GM13976 (cell line): ENCODE data around the gene SDHA.
"Not testable (repeated sequence)": the region's sequence is repeated elsewhere in the genome, so short reads cannot be mapped to it uniquely, and the experiment has no call there.

ENCODE experiments used
- DNase-seq: peaks from one replicate; pipeline ENCODE4 v3.0.0; 2012; ENCODE audit warnings: low spot score
- in situ Hi-C: fragments of 300-500 bp; cut with MboI; formaldehyde crosslinking; loops from one replicate; pipeline ENCODE4 v1.12.0; 2022; ENCODE audit warnings: low sequenced_read_pairs, mixed read lengths, inconsistent platforms; ENCODE audit not compliant: unreplicated experiment
- TF ChIP-seq, protein P1 (sequence below): IDR thresholded peaks from 2 replicates; pipeline ENCODE4 v1.5.1; 2012; ENCODE audit warnings: borderline replicate concordance, mild to moderate bottlenecking; ENCODE audit not compliant: insufficient read depth; ENCODE audit errors: extremely low read depth, missing control alignments, control extremely low read depth

The SDHA gene

DNA sequence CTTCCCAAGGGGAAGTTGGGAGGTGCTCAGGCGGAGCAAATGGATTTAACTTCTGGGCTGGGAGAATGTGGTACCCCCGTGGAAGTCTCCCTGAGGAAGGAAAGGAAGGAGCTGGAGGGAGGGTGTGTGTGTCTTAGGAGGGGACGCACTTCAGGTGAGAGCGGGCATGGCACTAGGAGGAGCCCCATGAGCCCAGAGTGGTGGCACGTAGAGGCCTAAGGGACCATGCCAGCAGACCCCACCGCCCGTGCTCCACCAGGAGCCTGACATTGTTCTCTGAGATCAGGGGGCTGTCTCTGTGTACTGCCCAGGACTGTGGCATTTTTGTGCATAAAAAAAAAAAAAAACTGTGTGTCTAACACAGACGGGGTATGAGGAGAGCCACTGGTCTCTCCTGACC lies 84.8 kb downstream of the SDHA start:
- in situ Hi-C loops: no loop called here
- no peak for DNase-seq
- TF ChIP-seq, protein P1, sequence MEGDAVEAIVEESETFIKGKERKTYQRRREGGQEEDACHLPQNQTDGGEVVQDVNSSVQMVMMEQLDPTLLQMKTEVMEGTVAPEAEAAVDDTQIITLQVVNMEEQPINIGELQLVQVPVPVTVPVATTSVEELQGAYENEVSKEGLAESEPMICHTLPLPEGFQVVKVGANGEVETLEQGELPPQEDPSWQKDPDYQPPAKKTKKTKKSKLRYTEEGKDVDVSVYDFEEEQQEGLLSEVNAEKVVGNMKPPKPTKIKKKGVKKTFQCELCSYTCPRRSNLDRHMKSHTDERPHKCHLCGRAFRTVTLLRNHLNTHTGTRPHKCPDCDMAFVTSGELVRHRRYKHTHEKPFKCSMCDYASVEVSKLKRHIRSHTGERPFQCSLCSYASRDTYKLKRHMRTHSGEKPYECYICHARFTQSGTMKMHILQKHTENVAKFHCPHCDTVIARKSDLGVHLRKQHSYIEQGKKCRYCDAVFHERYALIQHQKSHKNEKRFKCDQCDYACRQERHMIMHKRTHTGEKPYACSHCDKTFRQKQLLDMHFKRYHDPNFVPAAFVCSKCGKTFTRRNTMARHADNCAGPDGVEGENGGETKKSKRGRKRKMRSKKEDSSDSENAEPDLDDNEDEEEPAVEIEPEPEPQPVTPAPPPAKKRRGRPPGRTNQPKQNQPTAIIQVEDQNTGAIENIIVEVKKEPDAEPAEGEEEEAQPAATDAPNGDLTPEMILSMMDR: no peak

- DNase-seq, in situ Hi-C loops: not testable (repeated sequence)
These were observed 85.6 kb downstream of the SDHA start for GRCh38 chr5:303741-304140.

DNA sequence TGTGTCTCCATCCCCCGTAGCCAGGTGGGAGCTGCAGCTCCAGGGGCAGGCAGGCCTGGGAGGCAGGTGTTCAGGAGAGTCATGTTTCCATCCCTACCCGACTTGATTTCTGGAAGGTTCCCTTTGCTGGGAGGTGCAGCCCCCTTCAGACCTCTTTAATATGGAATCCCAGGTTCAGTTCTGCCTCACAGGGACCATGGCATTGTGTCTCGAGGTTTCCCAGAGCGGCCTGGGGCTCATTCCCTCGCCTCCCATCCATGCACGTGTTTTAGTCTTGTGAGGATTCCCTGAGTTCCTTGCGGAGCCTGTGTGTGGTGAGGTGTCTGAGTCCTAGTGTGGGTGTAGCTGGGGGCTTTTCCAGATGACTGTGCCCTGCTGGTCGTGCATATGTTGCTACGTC lies 86.9 kb downstream of the SDHA start:
- TF ChIP-seq, protein P1: no peak
- no peak for DNase-seq
- in situ Hi-C loops: no loop called here

DNA sequence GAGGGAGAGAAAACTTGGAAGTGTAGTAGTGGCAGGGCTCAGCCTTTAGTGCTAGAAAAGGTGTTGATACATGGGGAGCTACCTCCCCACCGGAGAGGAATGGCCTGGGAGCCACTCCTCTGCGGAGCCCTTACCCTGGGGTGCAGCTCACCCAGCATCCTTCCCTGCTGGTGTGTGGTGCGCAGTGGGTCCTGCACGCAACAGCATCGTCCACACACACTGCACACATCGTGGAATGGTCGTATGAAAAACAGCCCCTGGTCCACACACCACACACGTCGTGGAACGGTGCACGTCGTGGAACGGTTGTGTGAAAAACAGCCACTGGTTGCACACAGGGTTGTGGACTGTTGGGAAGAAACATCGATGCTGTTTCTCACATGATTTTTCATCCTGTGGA lies 87.3 kb downstream of the SDHA start:
- in situ Hi-C loops: no loop called here
- no peak for DNase-seq

GRCh38 chr5:306011-306805 lies 88.1 kb downstream of the SDHA start:
- no peak for DNase-seq
- in situ Hi-C loops: no loop called here
- TF ChIP-seq, protein P1: no peak

More for the DNA sequence above, 87.3 kb downstream of the SDHA start:
- TF ChIP-seq, protein P1: no peak
